WERI-Rb-1 (cell line): Measurements from ENCODE around the gene MYL5.
A peak's percentile ranks its signal among the peaks of the same experiment; 100 is the strongest.

Experiments
- DNase-seq: peaks from one replicate; pipeline ENCODE4 v3.0.0-alpha.2; 2020
- H3K27ac ChIP-seq: fragments of 250-450 bp; sonication (Bioruptor Pico); 2 replicates; pipeline ENCODE4 v1.5.1; 2020; ENCODE audit warnings: mild to moderate bottlenecking, moderate library complexity
- H3K27me3 ChIP-seq: fragments of 250-450 bp; sonication (Bioruptor Pico); 2 replicates; pipeline ENCODE4 v1.5.1; 2021; ENCODE audit warnings: mild to moderate bottlenecking, low read depth, moderate library complexity; ENCODE audit not compliant: insufficient read depth, severe bottlenecking
- H3K36me3 ChIP-seq: fragments of 250-450 bp; sonication (Bioruptor Pico); 2 replicates; pipeline ENCODE4 v1.5.1; 2020; ENCODE audit warnings: mild to moderate bottlenecking, moderate library complexity
- H3K4me3 ChIP-seq: 2 replicates; pipeline ENCODE4 v1.5.1; 2011; ENCODE audit warnings: low read depth, mild to moderate bottlenecking, control low read depth, low read length
- H3K9me3 ChIP-seq: fragments of 250-450 bp; sonication (Bioruptor Pico); 2 replicates; pipeline ENCODE4 v1.5.1; 2021; ENCODE audit warnings: mild to moderate bottlenecking, moderate library complexity; ENCODE audit not compliant: severe bottlenecking
- CTCF ChIP-seq: IDR thresholded peaks from 2 replicates; pipeline ENCODE4 v1.5.1; 2011; ENCODE audit warnings: low read depth, mild to moderate bottlenecking, control low read depth, inconsistent platforms, low read length

Gene MYL5

GRCh38 chr4:685679-686412, 11.5 kb downstream of the MYL5 start:
- no peak for DNase-seq
- H3K9me3 ChIP-seq: no peaks in the 10 kb centered on the region
- no peak overlapping the region for H3K27ac ChIP-seq
- no peaks in the 10 kb centered on the region for H3K36me3 ChIP-seq
- H3K4me3 ChIP-seq: no peak overlapping the region
- no peak for TF ChIP-seq CTCF
- H3K27me3 ChIP-seq: no peaks in the 10 kb centered on the region

- H3K36me3 ChIP-seq: no peaks in the 10 kb centered on the region
- DNase-seq: no peak
These were observed 12.2 kb downstream of the MYL5 start for GRCh38 chr4:686413-687040.

GRCh38 chr4:687048-687970, 13.0 kb downstream of the MYL5 start:
- no peak overlapping the region for H3K4me3 ChIP-seq
- DNase-seq: peak; percentile 78

More at GRCh38 chr4:686413-687040, 12.2 kb downstream of the MYL5 start:
- no peak overlapping the region for H3K27ac ChIP-seq
- no peak overlapping the region for H3K4me3 ChIP-seq
- no peaks in the 10 kb centered on the region for H3K9me3 ChIP-seq
- no peaks in the 10 kb centered on the region for H3K27me3 ChIP-seq
- TF ChIP-seq CTCF: no peak

GRCh38 chr4:687971-688853, 13.9 kb downstream of the MYL5 start:
- TF ChIP-seq CTCF: no peak
- DNase-seq: no peak
- no peaks in the 10 kb centered on the region for H3K9me3 ChIP-seq
- no peak overlapping the region for H3K4me3 ChIP-seq
- H3K27me3 ChIP-seq: no peaks in the 10 kb centered on the region
- H3K27ac ChIP-seq: no peak overlapping the region
- H3K36me3 ChIP-seq: no peaks in the 10 kb centered on the region

More at GRCh38 chr4:687048-687970, 13.0 kb downstream of the MYL5 start:
- TF ChIP-seq CTCF: no peak
- H3K36me3 ChIP-seq: no peaks in the 10 kb centered on the region
- H3K27ac ChIP-seq: no peak overlapping the region
- H3K27me3 ChIP-seq: no peaks in the 10 kb centered on the region
- H3K9me3 ChIP-seq: no peaks in the 10 kb centered on the region
